Lung (tissue), 12 donors: ENCODE data around the gene CNN3. TPM values are rescaled to one million over a fixed set of nuclear protein-coding genes. Genes with fewer than 3 reads are reported as not detected.

ENCODE experiments used
- ATAC-seq: fragments of 200-7000 bp; cut with Tn5 transposase; one replicate; pipeline ENCODE4 v1.9.1; 2020; ENCODE audit warnings: moderate number of reproducible peaks; ENCODE audit not compliant: insufficient read depth, low FRiP score
- DNase-seq, 3 donors: peaks; one replicate each; pipeline ENCODE4 v3.0.0-alpha.2; 2013 to 2017
- H3K27ac ChIP-seq, 2 donors: one replicate each; pipeline ENCODE4 v1.5.1; 2013; ENCODE audit warnings: mild to moderate bottlenecking in 2 of 2, moderate library complexity in 2 of 2, control low read depth in 1 of 2, inconsistent platforms in 1 of 2, low read depth in 1 of 2, low read length in 1 of 2
- H3K27me3 ChIP-seq, 3 donors: one replicate each; pipeline ENCODE4 v1.5.1; 2013; ENCODE audit warnings: low read length in 2 of 3; ENCODE audit not compliant: control insufficient read depth in 3 of 3, insufficient read depth in 3 of 3
- H3K36me3 ChIP-seq, 4 donors: one replicate each; pipeline ENCODE4 v1.5.1; 2013; ENCODE audit warnings: low read length in 4 of 4, mild to moderate bottlenecking in 1 of 4, moderate library complexity in 1 of 4; ENCODE audit not compliant: control insufficient read depth in 4 of 4, insufficient read depth in 4 of 4
- H3K4me1 ChIP-seq, 5 donors: one replicate each; pipeline ENCODE4 v1.5.1; 2013; ENCODE audit warnings: low read length in 5 of 5, mild to moderate bottlenecking in 2 of 5, moderate library complexity in 1 of 5; ENCODE audit not compliant: control insufficient read depth in 5 of 5, insufficient read depth in 5 of 5
- H3K4me3 ChIP-seq: one replicate; pipeline ENCODE4 v1.5.1; 2013; ENCODE audit warnings: mild to moderate bottlenecking, control low read depth, moderate library complexity
- H3K9ac ChIP-seq, 2 donors: one replicate each; pipeline ENCODE4 v1.5.1; 2013; ENCODE audit warnings: low read length in 2 of 2, control low read depth in 1 of 2; ENCODE audit not compliant: insufficient read depth in 1 of 2
- H3K9me3 ChIP-seq, 4 donors: one replicate each; pipeline ENCODE4 v1.5.1; 2013; ENCODE audit warnings: low read length in 3 of 4, mild to moderate bottlenecking in 1 of 4, moderate library complexity in 1 of 4; ENCODE audit not compliant: control insufficient read depth in 4 of 4, insufficient read depth in 3 of 4
- CTCF ChIP-seq: IDR thresholded peaks from 2 replicates; pipeline ENCODE4 v1.5.1; 2012; ENCODE audit warnings: mild to moderate bottlenecking; ENCODE audit errors: control extremely low read depth, extremely low read depth
- WGBS, 2 donors: extraction: QIAGEN DNeasy Blood & Tissue Kit; methylation state at CpG; one replicate each; pipeline ENCODE4 v1.1.7; 2013; 5-methylcytosine and 5-hydroxymethylcytosine counted together
- polyA plus RNA-seq, 2 donors: library from polyadenylated mRNA; stranded (reverse); fragments of 200-250 nt; gene quantifications; one replicate each; pipeline ENCODE4 v1.2.1, GENCODE V29; 2013
- total RNA-seq, 2 donors: library from RNA; depleted of rRNA in 1 of 2; stranded (reverse); fragments of >200 nt in 1 of 2; gene quantifications; one replicate each; pipeline ENCODE4 v1.2.1, GENCODE V29; 2014 to 2021
- donor health status: control.
- donor health status: control.
- donor health status: Bipolar disorder and iron deficiency.
- donor health status: healthy.
- donor health status: DM: yes; HTN: yes; CAD: no.

The CNN3 gene
- total and polyA plus RNA-seq, 4 donors: 79.9 to 265 (median 182) TPM

DNA sequence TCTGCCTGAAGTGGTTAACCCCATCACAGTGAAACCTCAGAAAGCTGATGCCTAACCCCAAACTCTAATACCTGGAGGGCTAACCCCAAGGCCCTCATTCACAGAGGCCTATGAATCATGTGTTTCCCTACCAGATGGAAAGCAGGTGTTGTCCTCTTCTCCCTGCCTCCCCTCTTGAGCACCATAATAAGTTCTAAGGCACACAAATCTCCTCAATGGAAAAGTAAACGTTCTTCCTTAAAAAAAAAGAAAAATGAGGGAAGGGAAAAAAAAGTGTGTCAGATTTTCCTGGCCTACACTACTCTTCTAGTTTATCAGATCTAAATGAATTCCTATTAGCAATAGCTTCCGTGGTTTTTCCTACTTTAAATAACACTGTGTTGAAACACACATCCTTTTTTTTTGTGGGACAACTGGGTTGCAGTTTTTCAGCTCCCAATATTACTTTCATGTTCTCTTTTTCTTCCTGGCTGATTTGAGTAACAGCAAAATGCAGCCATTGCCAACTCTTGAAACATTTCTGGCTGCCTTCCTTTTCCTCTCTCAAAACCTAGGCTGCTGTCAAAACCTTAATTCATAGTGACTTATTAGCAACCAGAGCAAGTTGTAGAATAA is 63.5 kb downstream of the CNN3 start:
- peak overlapping the region; percentile 70 to 85 for H3K27ac ChIP-seq
- H3K27me3 ChIP-seq: no peaks in the 10 kb centered on the region
- WGBS, 2 donors: 2 to 4% methylated on average over 2 of the region's 2 CpGs
- DNase-seq: peak in 2 of 3 donors; percentile 74 to 86
- H3K36me3 ChIP-seq: no peaks in the 10 kb centered on the region
- TF ChIP-seq CTCF: no peak
- H3K4me1 ChIP-seq: peaks cover 10 to 32% (median 16%) of the 10 kb centered on the region in 5 donors
- peak overlapping the region in 1 of 2 donors; percentile 42 for H3K9ac ChIP-seq
- no peak overlapping the region for H3K4me3 ChIP-seq
- no peaks in the 10 kb centered on the region for H3K9me3 ChIP-seq
- peak; percentile 44 for ATAC-seq

- H3K27ac ChIP-seq: peak overlapping the region in 1 of 2 donors; percentile 66
- H3K4me3 ChIP-seq: no peak overlapping the region
- TF ChIP-seq CTCF: no peak
- 81 to 87% methylated on average over 2 of the region's 2 CpGs for WGBS, 2 donors
- no peak for DNase-seq
- H3K4me1 ChIP-seq: peaks cover 10 to 32% (median 16%) of the 10 kb centered on the region in 5 donors
- H3K9me3 ChIP-seq: no peaks in the 10 kb centered on the region
- no peaks in the 10 kb centered on the region for H3K36me3 ChIP-seq
- H3K9ac ChIP-seq: peak overlapping the region in 1 of 2 donors; percentile 42
- H3K27me3 ChIP-seq: no peaks in the 10 kb centered on the region
- no peak for ATAC-seq
Measured at GRCh38 chr1:94862718-94863117, 64.2 kb downstream of the CNN3 start.

DNA sequence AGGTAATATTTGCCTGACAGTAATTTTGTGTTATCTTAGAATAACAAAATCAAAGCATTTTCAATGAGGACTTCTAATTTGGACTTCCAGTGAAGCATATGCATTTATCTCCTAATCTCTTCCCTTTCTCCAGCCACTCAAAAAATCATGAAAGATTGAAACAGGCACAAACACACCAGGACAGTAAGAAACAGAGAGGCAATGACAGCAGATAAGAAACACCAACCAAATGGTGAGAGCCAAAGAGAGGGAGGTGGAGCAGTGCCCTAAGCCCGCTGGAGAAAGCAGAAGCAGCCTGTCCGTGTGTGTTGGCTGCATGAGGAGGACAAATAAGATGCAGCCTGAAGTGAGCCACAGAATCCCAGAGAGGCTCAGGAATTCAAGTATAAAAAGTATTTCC is 67.7 kb downstream of the CNN3 start:
- Histone ChIP-seq H3K9ac (no peak overlapping the region), H3K27ac (no peak overlapping the region), H3K36me3 (no peaks in the 10 kb centered on the region), H3K4me3 (no peak overlapping the region), H3K9me3 (no peaks in the 10 kb centered on the region), H3K27me3 (no peaks in the 10 kb centered on the region), H3K4me1 (peaks cover 0 to 20% (median 17%) of the 10 kb centered on the region in 5 donors)
- WGBS, 2 donors: 65 to 68% methylated on average over 2 of the region's 2 CpGs
- DNase-seq (no peak), ATAC-seq (no peak)
- TF ChIP-seq CTCF: no peak

DNA sequence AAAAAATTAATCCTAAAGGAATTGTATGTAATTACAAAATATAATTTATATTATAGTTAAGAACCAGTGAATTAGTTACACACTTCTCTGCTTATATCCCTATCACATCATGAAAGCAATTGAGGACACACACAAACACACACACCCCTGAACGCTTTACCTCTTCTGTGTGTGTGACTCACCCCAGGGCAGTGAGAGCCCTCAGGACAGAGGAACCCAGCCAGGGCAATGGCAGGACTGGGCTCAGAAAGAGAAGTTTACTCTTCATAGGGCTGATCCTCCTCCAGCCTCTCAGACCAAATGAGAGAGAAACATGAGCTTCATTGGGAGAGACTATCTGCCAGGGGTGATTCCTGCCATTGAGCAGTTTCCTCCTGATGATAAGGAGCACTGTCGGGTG is 68.6 kb downstream of the CNN3 start:
- no peak overlapping the region for H3K9ac ChIP-seq
- H3K27ac ChIP-seq: no peak overlapping the region
- no peaks in the 10 kb centered on the region for H3K9me3 ChIP-seq
- DNase-seq (no peak), ATAC-seq (no peak)
- peaks cover 0 to 17% (median 9%) of the 10 kb centered on the region in 5 donors for H3K4me1 ChIP-seq
- WGBS, 2 donors: 62 to 73% methylated on average over 2 of the region's 2 CpGs
- no peaks in the 10 kb centered on the region for H3K27me3 ChIP-seq
- no peak for TF ChIP-seq CTCF
- H3K36me3 ChIP-seq: no peaks in the 10 kb centered on the region
- no peak overlapping the region for H3K4me3 ChIP-seq
